GM19455 (cell line): ENCODE measurements around the gene ZNF575.
A peak's percentile ranks its signal among the peaks of the same experiment; 100 is the strongest.
"Not testable (repeated sequence)": the region's sequence is repeated elsewhere in the genome, so short reads cannot be mapped to it uniquely, and the experiment has no call there.

Source experiments
- ATAC-seq: cut with Tn5 transposase; IDR thresholded peaks from one replicate; pipeline ENCODE4 v1.9.1; 2021; ENCODE audit not compliant: unreplicated experiment

ZNF575 gene

GRCh38 chr19:43541920-43542650 is 9.1 kb downstream of the ZNF575 start:
- no peak for ATAC-seq

GRCh38 chr19:43544077-43544476 is 11.1 kb downstream of the ZNF575 start:
- no peak for ATAC-seq

GRCh38 chr19:43545276-43545675 is 12.3 kb downstream of the ZNF575 start:
- no peak for ATAC-seq

GRCh38 chr19:43545981-43546380 is 13.0 kb downstream of the ZNF575 start:
- no peak for ATAC-seq

- ATAC-seq = no peak
These were observed 13.6 kb downstream of the ZNF575 start for GRCh38 chr19:43546581-43546980.

- ATAC-seq = not testable (repeated sequence)
These were observed 14.9 kb downstream of the ZNF575 start for GRCh38 chr19:43547926-43548325.

GRCh38 chr19:43548706-43549105 is 15.7 kb downstream of the ZNF575 start:
- no peak for ATAC-seq

- ATAC-seq = no peak
These were observed 18.6 kb downstream of the ZNF575 start for GRCh38 chr19:43551399-43552197.

GRCh38 chr19:43552198-43552450 is 19.1 kb downstream of the ZNF575 start:
- ATAC-seq = no peak

GRCh38 chr19:43552616-43553015 is 19.6 kb downstream of the ZNF575 start:
- no peak for ATAC-seq

- ATAC-seq = no peak
These were observed 20.7 kb downstream of the ZNF575 start for GRCh38 chr19:43553656-43554055.

GRCh38 chr19:43554317-43554895 is 21.4 kb downstream of the ZNF575 start:
- no peak for ATAC-seq

GRCh38 chr19:43555185-43555770 is 22.3 kb downstream of the ZNF575 start:
- ATAC-seq = no peak

- no peak for ATAC-seq
These were observed 27.7 kb downstream of the ZNF575 start for GRCh38 chr19:43560687-43561086.

GRCh38 chr19:43561139-43561970 is 28.4 kb downstream of the ZNF575 start:
- ATAC-seq = no peak

- no peak for ATAC-seq
These were observed 29.3 kb downstream of the ZNF575 start for GRCh38 chr19:43562226-43562697.

- peak; percentile 45 for ATAC-seq
These were observed 29.8 kb downstream of the ZNF575 start for GRCh38 chr19:43562698-43563241.

GRCh38 chr19:43563816-43564457 is 30.9 kb downstream of the ZNF575 start:
- ATAC-seq = no peak

GRCh38 chr19:43564800-43565199 is 31.8 kb downstream of the ZNF575 start:
- no peak for ATAC-seq

- ATAC-seq = no peak
These were observed 36.7 kb downstream of the ZNF575 start for GRCh38 chr19:43569657-43570056.
